SU-DHL-6 (cell line): ENCODE data around the gene RPL39L.

Experiments used
- H2AFZ ChIP-seq: fragments of 200-600 bp; sonication (generic); 2 replicates; pipeline ENCODE4 v1.6.1; 2014; ENCODE audit warnings: low read depth, mild to moderate bottlenecking, moderate library complexity, mixed read lengths, antibody characterized with exemption, low read length; ENCODE audit not compliant: severe bottlenecking
- H3F3A ChIP-seq: fragments of 200-600 bp; shearing (Covaris generic); 2 replicates; pipeline ENCODE4 v1.6.0; 2016; ENCODE audit warnings: antibody characterized with exemption, mild to moderate bottlenecking; ENCODE audit not compliant: insufficient read depth
- H3K27ac ChIP-seq: fragments of 200-600 bp; sonication (generic); 2 replicates; pipeline ENCODE4 v1.5.1; 2016; ENCODE audit warnings: low read depth, mild to moderate bottlenecking, low read length, moderate library complexity, mixed read lengths
- H3K27me3 ChIP-seq: fragments of 200-600 bp; sonication (generic), shearing (Covaris generic); 2 replicates; pipeline ENCODE4 v1.6.0; 2014; ENCODE audit warnings: mild to moderate bottlenecking, low read length
- H3K36me3 ChIP-seq: fragments of 200-600 bp; sonication (generic); 2 replicates; pipeline ENCODE4 v1.6.1; 2014; ENCODE audit warnings: mild to moderate bottlenecking, low read length, mixed read lengths
- H3K4me2 ChIP-seq: fragments of 300-600, 200-600 bp; shearing (Covaris generic), sonication (generic); 2 replicates; pipeline ENCODE4 v1.6.0; 2014; ENCODE audit warnings: low read length, low read depth, mild to moderate bottlenecking; ENCODE audit not compliant: poor library complexity, severe bottlenecking
- H3K4me3 ChIP-seq: fragments of 200-600 bp; sonication (generic); 2 replicates; pipeline ENCODE4 v1.5.1; 2014; ENCODE audit warnings: antibody characterized with exemption, low read length, mild to moderate bottlenecking, mixed read lengths; ENCODE audit not compliant: insufficient read depth, poor library complexity, severe bottlenecking
- H3K79me2 ChIP-seq: fragments of 200-600 bp; sonication (generic); 2 replicates; pipeline ENCODE4 v1.6.1; 2014; ENCODE audit warnings: mild to moderate bottlenecking, low read length, moderate library complexity; ENCODE audit not compliant: insufficient read depth
- H3K9ac ChIP-seq: fragments of 200-600 bp; sonication (generic); 2 replicates; pipeline ENCODE4 v1.7.0; 2014; ENCODE audit warnings: mild to moderate bottlenecking, low read length
- H3K9me2 ChIP-seq: fragments of 200-600 bp; sonication (generic); replicated peaks from 2 replicates; pipeline ENCODE4 v1.6.1; 2014; ENCODE audit warnings: low read length; ENCODE audit not compliant: insufficient read depth
- H3K9me3 ChIP-seq: fragments of 200-600 bp; sonication (generic); 2 replicates; pipeline ENCODE4 v1.6.1; 2014; ENCODE audit warnings: low read length, mixed read lengths; ENCODE audit not compliant: insufficient read depth
- H4K20me1 ChIP-seq: fragments of 200-600 bp; sonication (generic); 2 replicates; pipeline ENCODE4 v1.6.1; 2014; ENCODE audit warnings: low read depth, mild to moderate bottlenecking, antibody characterized with exemption, low read length, moderate library complexity, mixed read lengths
- EZH2phosphoT487 ChIP-seq: fragments of 200-600 bp; sonication (generic), shearing (Covaris generic); conservative IDR thresholded peaks from 2 replicates; pipeline ENCODE4 v1.6.1; 2018; ENCODE audit warnings: mild to moderate bottlenecking, antibody characterized with exemption, low read length, moderate library complexity, mixed read lengths
- TF ChIP-seq, protein P1 (sequence below): fragments of 200-600 bp; sonication (generic); IDR thresholded peaks from one replicate; pipeline ENCODE4 v1.5.1; 2017; ENCODE audit warnings: antibody characterized with exemption, mild to moderate bottlenecking, low read length, moderate library complexity; ENCODE audit not compliant: insufficient read depth, poor library complexity, severe bottlenecking

The RPL39L gene

DNA sequence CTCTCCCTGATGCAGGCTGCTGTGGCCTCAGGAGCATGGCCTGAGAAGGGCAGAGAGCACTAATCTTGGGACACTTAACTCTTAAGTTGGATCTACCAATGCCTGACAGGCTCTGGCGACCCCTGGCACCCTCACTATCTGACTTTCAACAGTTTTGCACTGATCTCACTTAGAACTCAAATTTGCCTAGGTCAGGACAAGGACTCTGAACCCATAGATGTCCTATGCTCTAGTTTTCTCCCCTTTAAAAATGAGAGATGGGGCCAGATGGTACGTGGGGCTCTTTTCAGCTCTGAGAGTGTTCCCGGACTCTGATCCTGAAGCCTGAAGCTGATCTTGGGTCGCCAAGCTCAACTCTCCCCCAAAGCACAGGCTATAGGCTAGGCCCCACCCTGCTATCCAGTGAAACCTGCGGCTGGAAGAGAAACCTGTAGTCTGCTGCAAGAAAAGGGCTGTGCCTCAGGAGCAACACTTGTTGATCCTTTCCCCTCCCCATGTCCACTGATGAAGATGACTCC is 65.7 kb downstream of the RPL39L start:
- Histone ChIP-seq H3K4me3 (no peak overlapping the region), H4K20me1 (no peaks in the 10 kb centered on the region), H3K9me2 (no peaks in the 10 kb centered on the region), H3F3A (peaks cover 72% of the 10 kb centered on the region), H3K27ac (0 out of 2 replicates have a peak overlapping the region, but pooled peaks have one; percentile 4), H3K27me3 (no peaks in the 10 kb centered on the region), H3K9me3 (no peaks in the 10 kb centered on the region), H3K9ac (no peak overlapping the region), H2AFZ (no peak overlapping the region), H3K79me2 (peaks cover 14% of the 10 kb centered on the region), H3K4me2 (no peak overlapping the region), H3K36me3 (peaks cover 45% of the 10 kb centered on the region)
- TF ChIP-seq, protein P1, sequence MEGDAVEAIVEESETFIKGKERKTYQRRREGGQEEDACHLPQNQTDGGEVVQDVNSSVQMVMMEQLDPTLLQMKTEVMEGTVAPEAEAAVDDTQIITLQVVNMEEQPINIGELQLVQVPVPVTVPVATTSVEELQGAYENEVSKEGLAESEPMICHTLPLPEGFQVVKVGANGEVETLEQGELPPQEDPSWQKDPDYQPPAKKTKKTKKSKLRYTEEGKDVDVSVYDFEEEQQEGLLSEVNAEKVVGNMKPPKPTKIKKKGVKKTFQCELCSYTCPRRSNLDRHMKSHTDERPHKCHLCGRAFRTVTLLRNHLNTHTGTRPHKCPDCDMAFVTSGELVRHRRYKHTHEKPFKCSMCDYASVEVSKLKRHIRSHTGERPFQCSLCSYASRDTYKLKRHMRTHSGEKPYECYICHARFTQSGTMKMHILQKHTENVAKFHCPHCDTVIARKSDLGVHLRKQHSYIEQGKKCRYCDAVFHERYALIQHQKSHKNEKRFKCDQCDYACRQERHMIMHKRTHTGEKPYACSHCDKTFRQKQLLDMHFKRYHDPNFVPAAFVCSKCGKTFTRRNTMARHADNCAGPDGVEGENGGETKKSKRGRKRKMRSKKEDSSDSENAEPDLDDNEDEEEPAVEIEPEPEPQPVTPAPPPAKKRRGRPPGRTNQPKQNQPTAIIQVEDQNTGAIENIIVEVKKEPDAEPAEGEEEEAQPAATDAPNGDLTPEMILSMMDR, result no peak
- TF ChIP-seq EZH2phosphoT487, result no peak

DNA sequence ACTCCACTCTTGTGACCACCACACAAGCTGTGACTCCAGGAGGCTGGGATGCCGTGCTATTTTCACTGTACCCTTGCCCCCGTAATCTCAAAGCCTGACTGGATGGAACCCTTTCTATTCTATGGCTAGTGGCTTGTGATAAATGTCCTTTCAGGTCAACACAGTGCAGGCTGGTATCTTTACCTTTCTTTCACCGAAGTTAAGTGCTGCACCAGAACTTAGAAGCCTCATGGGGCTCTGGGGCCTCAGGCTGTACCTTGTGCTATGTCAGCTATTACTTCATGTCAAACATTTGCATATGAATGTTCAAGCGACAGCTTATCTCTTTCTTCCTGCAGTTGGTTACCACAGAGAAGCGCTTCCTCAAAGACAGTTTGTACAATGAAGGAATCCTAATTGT is 66.8 kb downstream of the RPL39L start:
- Histone ChIP-seq H3K79me2 (peaks cover 23% of the 10 kb centered on the region), H3K9me2 (no peaks in the 10 kb centered on the region), H3F3A (peaks cover 65% of the 10 kb centered on the region), H3K27ac (peak overlapping the region; percentile 59), H3K9ac (no peak overlapping the region), H3K36me3 (peaks cover 52% of the 10 kb centered on the region), H3K4me2 (no peak overlapping the region), H3K4me3 (no peak overlapping the region), H3K27me3 (no peaks in the 10 kb centered on the region), H3K9me3 (no peaks in the 10 kb centered on the region), H4K20me1 (no peaks in the 10 kb centered on the region), H2AFZ (no peak overlapping the region)
- TF ChIP-seq, protein P1, result no peak
- TF ChIP-seq EZH2phosphoT487, result no peak

DNA sequence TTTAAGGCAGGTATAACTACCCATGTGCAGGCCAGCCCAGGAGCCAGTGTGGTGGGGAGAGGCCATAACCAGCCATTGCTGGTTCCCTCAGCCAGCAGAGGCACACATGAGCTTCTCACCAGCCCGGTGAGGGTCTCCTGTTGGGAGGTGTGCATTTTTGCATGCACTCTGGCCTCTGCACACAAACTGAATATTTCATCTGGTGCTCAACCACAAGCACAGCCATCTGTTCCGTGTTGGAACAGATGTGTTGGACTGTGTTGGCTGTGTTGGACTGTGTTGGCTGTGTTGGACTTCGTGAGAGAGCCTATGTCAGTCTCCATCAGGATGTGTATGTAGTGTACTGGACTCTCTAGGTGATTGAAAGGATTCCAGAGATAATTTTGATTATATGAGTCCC is 67.2 kb downstream of the RPL39L start:
- H3K9me3 ChIP-seq, result no peaks in the 10 kb centered on the region

More for the DNA sequence above, 67.2 kb downstream of the RPL39L start:
- H2AFZ ChIP-seq, result no peak overlapping the region
- H3K4me2 ChIP-seq, result no peak overlapping the region
- H3K9me2 ChIP-seq, result no peaks in the 10 kb centered on the region
- H3K27me3 ChIP-seq, result no peaks in the 10 kb centered on the region
- H3K9ac ChIP-seq, result no peak overlapping the region
- no peaks in the 10 kb centered on the region for H4K20me1 ChIP-seq
- TF ChIP-seq, protein P1, result no peak
- no peak for TF ChIP-seq EZH2phosphoT487
- peak overlapping the region; percentile 59 for H3K27ac ChIP-seq
- peaks cover 26% of the 10 kb centered on the region for H3K79me2 ChIP-seq
- H3F3A ChIP-seq, result peaks cover 61% of the 10 kb centered on the region
- peaks cover 54% of the 10 kb centered on the region for H3K36me3 ChIP-seq
- H3K4me3 ChIP-seq, result no peak overlapping the region
